ENCODE measurements around the gene IL22RA1.

Gene IL22RA1

DNA sequence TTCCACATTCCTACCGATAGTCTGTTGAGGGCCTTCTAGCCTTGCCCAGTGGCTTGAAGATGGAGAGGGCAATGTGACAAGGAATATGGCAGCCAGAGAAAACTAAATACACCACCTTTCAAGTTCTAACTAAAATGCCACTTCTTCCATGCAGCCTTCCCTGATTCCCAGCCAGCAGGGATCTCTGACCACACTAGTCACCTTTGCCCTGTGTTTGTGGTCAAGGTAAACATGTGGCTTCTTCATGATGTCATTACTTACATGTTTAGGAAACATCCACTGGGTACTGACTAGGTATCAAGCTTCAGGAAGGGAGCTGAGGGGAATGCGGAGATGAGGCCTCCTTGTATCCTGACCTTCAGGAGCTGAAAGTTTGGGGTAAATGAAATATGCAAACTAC lies 22.6 kb upstream of the IL22RA1 start:
- DNase-seq (ENCODE audit: low read depth in 2 of 2), result no peak

DNA sequence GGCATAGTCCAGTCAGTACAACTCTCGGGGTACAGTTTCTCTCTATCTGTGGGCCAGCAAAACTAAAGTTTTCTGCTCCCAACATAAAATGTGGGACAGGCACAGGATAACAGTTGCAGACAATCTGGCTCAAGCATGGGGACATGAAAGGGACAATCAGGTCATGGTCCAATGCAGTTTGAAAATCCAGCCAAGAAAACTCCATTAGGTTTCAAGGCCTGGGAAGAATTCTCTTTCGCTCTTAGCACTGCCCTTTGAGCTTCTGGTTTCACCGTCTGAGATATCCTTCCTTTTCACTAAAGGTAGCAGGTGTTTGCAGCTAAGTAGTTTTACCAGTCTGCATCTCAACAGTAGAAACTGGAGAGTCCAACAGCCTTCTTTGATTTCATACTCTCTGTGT lies 21.1 kb upstream of the IL22RA1 start:
- DNase-seq (ENCODE audit: low read depth in 2 of 2), result no peak

DNA sequence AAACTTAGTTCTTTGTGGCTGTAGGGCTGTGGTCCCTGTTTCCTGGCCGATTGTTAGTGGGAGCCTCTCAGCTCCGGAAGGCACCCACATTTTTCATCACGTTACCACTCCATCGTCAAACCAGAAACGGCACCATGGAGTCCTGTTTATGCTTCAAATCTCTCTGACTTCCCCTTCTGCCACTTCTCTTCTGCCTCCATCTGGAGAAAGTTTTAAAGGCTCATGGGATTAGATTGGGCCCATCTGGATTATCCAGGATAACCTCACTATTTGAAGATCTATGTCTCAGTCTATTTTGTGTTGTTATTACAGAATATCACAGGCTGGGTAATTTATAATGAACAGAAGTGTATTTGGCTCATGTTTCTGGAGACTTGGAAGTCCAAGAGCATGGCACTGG lies 19.3 kb upstream of the IL22RA1 start:
- no peak for DNase-seq (ENCODE audit: low read depth in 2 of 2)

DNA sequence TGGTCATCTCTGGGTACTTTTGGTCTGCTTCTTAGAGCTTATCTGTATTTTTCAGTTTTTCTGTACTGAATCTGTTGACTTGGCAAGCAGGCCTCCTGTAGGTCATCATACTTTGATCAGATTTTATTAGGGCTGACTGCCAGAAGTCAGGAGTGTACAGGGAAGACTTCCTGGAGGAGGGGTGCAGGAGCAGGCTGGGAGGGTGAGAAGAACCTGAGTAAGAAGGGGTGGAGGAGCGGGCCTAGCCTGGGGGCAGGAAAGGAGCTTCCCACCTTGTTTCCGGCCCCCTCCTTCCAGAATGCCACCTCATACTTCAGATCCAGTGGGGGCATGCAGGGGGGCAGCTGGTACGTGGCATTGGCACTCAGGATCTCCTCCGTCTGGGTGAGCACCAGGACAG lies 18.3 kb upstream of the IL22RA1 start:
- DNase-seq (ENCODE audit: low read depth in 2 of 2), result no peak

- no peak for DNase-seq (ENCODE audit: low read depth in 2 of 2)
These were observed 16.4 kb upstream of the IL22RA1 start for GRCh38 chr1:24159366-24159765.

- no peak for DNase-seq (ENCODE audit: low read depth in 2 of 2)
These were observed 15.1 kb upstream of the IL22RA1 start for GRCh38 chr1:24157918-24158481.

- DNase-seq (ENCODE audit: low read depth in 2 of 2), result no peak
These were observed 13.8 kb upstream of the IL22RA1 start for GRCh38 chr1:24156542-24157260.

DNA sequence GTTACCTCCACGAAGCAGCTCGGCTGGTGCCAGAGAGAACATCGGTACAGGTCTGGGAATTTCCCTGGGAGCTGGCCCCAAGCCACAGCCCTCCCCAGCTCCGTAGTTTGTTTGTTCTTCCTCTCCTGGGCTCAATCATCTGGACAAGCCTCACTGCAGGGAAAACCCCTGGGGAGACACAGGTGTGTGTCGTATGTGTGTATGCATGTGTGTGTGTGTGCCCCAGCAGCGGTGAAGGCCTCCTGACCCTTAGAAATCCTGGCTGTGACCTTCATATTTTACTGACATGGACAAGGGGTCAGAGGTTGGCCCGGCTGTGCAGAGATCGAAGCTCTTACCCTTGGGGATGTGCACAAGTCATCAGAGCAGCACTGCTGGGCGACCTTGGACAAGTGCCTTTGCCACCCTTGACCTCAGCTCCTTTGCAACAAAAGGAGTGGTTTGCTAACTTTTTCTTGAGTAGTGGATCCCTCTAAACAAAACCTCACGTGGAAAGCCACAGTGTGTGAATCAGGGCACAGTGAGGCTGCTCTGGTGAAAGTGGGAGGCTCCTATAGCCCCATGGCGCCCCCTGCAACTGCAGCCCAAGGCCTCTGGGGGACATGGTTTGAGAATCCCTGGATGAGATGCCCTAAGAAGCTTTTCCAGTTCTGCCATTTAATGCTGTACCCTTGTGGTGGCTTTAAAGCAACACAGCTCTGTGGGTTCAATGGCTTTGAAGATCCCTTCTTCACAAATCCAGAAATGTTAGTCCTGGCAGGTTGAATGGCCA lies 12.3 kb upstream of the IL22RA1 start:
- no peak for DNase-seq (ENCODE audit: low read depth in 2 of 2)

DNA sequence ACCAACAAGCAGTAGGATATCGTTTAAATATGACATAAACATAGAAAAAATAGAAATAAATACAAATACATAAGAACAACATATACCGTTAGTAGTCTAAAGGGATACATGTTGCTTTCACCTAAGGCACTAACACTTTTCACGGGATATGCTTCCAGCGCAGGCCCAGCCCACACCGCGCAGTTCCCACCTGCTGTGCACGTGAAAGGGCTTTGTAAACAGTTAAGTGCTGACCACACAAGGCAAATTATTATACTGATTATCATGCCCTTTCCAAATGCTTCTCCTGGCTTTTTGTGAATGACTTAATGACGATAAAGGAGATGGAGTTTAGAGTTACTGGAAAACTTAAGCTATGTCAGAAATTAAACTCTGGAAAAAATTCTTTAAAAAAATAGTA lies 11.3 kb upstream of the IL22RA1 start:
- no peak for DNase-seq (ENCODE audit: low read depth in 2 of 2)

DNA sequence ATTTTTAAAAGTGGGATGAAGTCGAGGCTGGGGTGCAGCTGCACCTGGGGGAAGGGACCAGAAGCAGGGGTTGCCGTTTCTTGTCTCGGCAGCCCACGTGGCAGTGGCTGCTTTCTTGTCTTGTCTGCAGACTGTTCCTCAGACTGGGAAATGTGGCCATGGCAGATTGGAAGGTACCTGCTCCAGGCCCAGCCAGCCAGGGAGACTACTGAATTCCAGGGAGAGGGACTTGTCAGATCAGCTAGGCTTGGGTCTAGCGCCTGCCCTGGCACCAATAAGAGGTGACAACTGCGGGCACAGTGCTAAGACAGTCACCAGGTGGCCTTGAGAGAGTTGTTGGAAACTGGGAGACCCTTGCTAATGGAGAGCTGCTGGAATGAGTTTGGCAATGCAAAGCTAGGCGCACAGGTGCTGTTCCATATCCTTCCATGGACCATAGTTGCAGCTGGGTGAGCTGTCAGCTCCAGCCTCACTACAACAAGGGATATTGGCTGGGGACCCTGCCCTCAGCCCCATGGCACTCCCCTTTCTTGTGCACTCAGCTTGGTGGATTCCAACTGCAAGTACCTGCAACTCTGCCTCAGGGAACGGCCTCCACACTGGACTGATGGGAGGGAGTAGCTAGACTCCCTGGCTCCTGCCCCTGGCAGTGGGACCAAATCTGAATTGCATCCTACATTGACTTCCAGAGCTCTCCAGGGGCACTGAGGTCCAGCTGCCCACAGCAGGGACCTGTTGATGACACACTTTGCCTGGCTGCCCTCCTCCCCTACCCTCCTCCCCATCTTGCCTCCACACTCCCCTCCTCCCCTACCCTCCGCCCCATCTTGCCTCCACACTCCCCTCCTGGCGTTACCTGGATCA lies 9.9 kb upstream of the IL22RA1 start:
- DNase-seq (ENCODE audit: low read depth in 2 of 2), result no peak

DNA sequence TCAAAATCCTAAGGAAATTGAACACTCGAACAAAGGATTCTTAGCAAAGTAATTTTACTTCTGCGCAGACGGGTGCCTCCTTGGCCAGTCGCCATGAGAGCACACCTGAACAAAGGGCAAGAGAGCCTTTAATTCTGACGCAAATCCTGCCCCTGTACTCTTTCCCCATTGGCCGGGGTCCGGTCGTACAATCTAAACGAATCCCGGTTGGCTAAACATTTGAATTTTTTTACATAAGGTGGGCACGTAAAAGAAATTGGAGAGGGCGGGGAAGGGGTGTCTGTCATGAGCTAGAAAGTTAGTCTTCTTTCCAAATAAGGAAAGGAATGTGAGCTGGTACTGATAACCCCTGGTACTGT lies 8.2 kb upstream of the IL22RA1 start:
- DNase-seq (ENCODE audit: low read depth in 2 of 2), result no peak

GRCh38 chr1:24150234-24151174 lies 7.6 kb upstream of the IL22RA1 start:
- DNase-seq (ENCODE audit: low read depth in 2 of 2), result peak; percentile 75 to 93

DNA sequence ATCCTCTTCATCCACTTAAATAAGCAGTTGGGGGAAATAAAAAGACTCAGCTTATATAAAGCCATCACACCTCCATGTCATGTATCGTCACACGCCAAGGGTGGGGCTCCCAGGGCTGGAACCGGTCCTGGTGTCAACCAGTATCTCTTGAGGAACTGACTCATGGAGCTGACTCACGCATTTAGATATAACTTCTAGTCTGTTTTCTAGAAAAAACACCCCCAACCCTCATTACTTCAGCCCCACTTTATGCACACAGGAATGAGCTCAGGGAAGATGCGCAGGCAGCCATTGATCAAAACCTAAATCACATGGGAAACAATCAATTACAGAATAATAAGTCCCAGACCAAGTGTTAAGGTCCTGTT lies 6.9 kb upstream of the IL22RA1 start:
- peak; percentile 31 to 38 for DNase-seq (ENCODE audit: low read depth in 2 of 2)

- DNase-seq (ENCODE audit: low read depth in 2 of 2), result no peak
These were observed 4.9 kb upstream of the IL22RA1 start for GRCh38 chr1:24147816-24148215.

- no peak for DNase-seq (ENCODE audit: low read depth in 2 of 2)
These were observed 4.3 kb upstream of the IL22RA1 start for GRCh38 chr1:24147194-24147593.

DNA sequence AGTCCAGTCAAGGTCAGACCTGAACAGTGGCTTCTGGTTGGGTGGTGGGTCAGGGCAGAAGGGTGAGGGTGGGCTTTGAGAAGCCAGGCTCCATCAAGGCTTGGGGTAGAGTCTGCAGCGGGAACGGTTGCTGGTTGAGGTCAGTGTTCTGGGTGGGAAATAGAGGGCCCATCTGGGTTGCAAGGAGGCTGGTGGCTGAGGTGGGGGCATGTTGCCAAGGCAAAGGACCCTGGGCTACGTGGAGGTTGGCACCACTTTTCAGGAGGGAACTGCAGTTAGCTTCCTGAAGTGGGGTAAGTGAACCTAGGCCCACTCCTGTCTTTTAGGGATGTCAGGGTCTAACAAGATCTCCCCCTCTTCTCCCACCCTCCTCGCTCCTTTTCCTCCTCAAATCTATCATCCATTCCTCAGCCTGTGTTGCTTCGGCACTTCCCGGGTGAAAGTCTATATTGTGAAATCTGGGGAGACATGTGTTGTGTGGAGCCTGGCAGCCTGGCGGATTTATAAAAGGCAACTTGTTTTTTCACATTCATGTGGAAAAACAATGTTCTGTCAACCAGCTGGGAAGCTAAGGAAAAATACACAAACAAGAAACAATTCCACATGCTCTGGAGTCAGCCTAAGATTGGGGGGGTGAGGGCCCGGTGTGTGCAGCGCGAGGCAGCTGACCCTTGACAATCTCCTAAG lies 1.5 kb downstream of the IL22RA1 start:
- no peak for DNase-seq (ENCODE audit: low read depth in 2 of 2)

GRCh38 chr1:24140741-24141181 lies 2.2 kb downstream of the IL22RA1 start:
- DNase-seq (ENCODE audit: low read depth in 2 of 2), result no peak

DNA sequence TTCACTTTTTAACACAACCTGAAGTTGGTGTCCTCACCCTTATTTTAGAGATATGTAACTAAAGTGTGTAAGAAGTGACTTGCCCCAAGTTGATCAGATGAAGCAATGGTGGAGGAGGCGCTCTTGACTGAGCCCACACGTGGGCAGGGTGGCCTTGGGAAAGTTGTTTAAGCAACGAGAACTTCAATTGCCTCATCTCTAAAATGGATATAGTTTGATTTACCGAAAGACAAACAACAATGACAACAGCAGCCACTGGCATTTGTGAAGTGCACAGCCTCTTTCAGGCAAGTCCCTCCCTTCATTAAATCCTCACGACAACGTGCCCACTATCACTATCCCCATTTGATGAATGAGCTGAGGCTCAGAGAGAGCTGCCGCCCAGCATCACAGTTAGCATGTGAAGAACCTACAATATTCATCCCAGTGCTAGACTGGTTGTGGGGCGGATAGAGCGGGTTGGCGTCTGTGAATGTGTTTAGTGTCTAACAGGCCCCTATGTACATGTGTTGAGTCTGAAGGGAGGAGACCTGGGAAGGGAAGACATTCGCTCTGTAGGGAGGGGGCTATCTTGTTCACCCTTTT lies 3.0 kb downstream of the IL22RA1 start:
- DNase-seq (ENCODE audit: low read depth in 2 of 2), result no peak

- no peak for DNase-seq (ENCODE audit: low read depth in 2 of 2)
These were observed 3.8 kb downstream of the IL22RA1 start for GRCh38 chr1:24139222-24139489.

DNA sequence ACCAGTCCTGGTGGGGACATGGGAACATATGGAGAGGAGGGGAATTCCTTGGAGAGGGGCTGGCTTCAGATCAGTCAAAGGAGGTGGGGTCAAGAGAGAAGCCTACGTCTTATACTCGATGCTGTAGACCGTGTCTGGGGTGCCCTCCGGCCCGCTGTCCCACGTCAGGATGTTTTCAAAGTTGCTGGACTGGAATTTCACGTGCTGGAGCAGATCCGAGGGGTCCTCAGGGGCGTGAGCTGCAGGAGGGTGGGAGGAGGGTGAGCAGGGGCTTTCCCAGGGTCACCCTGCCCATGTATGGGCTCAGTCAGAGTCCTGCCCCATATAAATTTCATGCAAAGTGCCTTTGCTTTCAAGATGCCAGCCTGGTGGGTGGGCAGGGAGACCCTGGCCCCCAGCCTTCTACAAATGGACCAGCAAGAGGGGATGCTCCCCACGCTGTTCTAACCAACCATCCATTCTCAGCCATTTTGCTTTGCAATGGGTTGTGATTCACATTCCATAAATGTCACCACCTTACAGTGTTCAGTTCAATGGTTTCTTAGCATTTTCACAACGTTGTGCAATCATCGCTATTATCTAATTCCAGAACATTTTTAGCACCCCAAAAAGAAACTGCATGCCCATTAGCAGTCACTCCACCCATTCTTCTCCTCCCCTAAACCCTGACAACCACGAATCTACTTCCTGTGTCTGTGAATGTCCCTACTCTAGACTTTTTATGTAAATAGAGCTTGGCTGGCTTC lies 4.3 kb downstream of the IL22RA1 start:
- DNase-seq (ENCODE audit: low read depth in 2 of 2), result no peak
